NB4 (cell line): ENCODE data around the gene TTLL5.

Source experiments
- DNase-seq: peaks from one replicate; pipeline ENCODE4 v3.0.0; 2010; ENCODE audit warnings: low read depth
- H3K4me3 ChIP-seq: one replicate; pipeline ENCODE4 v1.5.1; 2011; ENCODE audit warnings: mild to moderate bottlenecking, low read depth, low read length, moderate library complexity
- CTCF ChIP-seq: IDR thresholded peaks from one replicate; pipeline ENCODE4 v1.5.1; 2012; ENCODE audit warnings: low read depth, low read length
- MAX ChIP-seq: IDR thresholded peaks from 2 replicates; pipeline ENCODE4 v1.6.1; 2011; ENCODE audit warnings: low read depth, low read length
- MYC ChIP-seq: IDR thresholded peaks from 2 replicates; pipeline ENCODE4 v1.6.1; 2011; ENCODE audit warnings: low read depth, low read length
- POLR2A ChIP-seq: IDR thresholded peaks from 2 replicates; pipeline ENCODE4 v1.6.1; 2011; ENCODE audit warnings: mild to moderate bottlenecking; ENCODE audit not compliant: insufficient read length; ENCODE audit errors: extremely low read depth

The TTLL5 gene

DNA sequence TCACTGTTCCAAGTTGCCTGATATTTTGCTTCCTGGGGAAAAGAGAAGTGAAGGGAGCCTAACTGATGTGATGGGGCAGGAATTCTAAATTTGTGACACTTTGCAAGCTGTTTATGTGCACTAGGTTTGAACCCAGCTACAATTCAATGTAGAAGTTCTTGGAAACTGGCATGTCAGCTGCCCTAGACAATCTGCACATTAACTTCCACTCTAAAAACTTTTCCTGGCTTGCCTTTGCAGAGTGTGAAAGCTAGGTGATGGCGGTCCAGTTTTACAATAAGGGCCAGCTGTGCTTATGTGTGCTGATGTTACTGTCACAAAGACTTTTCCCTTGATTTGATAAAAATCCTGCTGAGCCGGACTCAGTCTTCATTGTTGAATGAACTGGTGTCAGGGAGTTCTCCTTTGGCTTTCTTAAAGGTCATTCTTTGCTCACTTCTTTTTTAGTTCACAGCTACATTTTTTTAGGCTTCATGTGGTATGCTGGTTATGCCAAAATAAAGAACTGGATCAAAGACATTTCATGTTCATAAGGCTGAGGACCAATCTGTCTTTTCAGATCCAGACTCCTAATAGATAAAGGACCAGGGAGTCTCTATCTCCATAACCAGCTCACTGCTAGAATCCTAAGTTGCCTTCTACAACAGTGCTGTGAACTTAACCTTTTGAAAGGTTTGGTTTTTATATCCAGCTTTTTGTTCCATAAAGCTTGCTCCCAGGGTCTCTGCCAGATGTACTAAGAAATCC lies 187.3 kb downstream of the TTLL5 start:
- H3K4me3 ChIP-seq: no peak overlapping the region
- TF ChIP-seq MAX (no peak), MYC (no peak), CTCF (no peak)
- DNase-seq: no peak

DNA sequence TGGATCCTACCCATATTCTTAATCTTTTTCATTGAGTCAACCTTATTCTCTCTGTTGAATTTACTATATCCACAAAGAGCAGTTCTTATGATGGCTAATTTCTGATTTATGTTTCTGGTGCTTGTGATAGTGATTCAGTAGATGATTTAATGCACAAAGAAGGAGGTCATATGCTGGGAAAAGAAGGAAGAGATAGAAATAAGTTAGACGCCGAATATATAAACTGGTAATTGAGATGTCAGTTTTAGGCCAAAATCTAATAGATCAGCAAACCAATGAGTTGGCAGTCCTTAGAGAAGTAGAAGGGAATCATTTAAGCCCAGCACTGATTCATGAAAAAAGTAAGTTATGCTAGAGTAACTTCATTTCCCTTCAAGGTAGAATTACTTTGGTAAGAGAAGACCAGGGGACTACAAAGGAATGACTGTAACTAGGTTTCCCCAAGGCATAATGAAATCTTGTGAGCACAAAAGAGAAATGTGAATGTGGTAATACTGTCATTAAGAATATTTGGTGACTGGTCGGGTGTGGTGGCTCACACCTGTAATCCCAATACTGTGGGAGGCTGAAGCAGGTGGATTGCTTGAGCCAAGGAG lies 188.4 kb downstream of the TTLL5 start:
- no peak for DNase-seq
- no peak overlapping the region for H3K4me3 ChIP-seq
- TF ChIP-seq MYC (no peak), POLR2A (no peak), MAX (no peak), CTCF (no peak)

GRCh38 chr14:75851574-75851866 lies 190.5 kb downstream of the TTLL5 start:
- H3K4me3 ChIP-seq: no peak overlapping the region
- no peak for TF ChIP-seq MYC
- TF ChIP-seq POLR2A: no peak
- TF ChIP-seq CTCF: no peak
- no peak for TF ChIP-seq MAX
- no peak for DNase-seq

DNA sequence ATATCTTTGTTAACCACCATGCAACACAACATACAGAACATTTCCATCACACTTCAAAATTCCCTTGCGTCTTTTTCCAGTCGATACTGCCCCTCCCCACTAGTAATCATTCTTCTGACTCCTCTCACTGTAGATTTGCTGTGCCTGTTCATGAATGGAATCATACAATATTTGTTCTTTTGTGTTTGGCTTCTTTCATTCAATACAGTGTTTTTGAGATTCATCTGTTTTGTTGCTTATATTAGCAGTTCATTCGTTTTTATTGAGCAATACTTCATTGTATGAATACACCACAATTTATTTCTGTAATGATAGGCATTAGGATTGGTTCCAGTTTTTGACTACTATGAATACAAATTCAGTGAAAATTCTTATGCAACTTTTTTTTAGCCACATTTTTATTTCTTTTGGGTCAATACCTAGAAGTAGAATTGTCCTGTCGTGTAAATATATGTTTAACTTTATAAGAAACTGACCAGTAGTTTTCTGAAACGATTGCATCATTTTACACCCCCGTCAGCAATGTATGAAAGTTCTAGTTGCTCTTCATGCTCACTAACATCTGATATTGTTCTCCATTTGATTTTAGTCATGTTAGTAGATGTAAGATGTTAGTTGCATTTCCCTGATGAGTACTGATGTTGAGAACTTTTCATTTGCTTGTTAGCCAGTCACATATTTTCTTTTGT lies 193.2 kb downstream of the TTLL5 start:
- H3K4me3 ChIP-seq: no peak overlapping the region
- TF ChIP-seq MAX (no peak), CTCF (no peak), POLR2A (no peak), MYC (no peak)
- no peak for DNase-seq

GRCh38 chr14:75857199-75857598 lies 196.2 kb downstream of the TTLL5 start:
- H3K4me3 ChIP-seq: no peak overlapping the region
- TF ChIP-seq MAX: no peak
- TF ChIP-seq CTCF: no peak
- TF ChIP-seq MYC: no peak
- TF ChIP-seq POLR2A: no peak
- DNase-seq: no peak
